HUES48 (cell line): ENCODE results near the gene MIPOL1.

ENCODE experiments used
- H3K27ac ChIP-seq: one replicate; pipeline ENCODE4 v1.7.0; 2013; ENCODE audit warnings: low read depth, low read length, inconsistent platforms
- H3K27me3 ChIP-seq: 2 replicates; pipeline ENCODE4 v1.6.1; 2013; ENCODE audit warnings: mild to moderate bottlenecking, low read length; ENCODE audit not compliant: control insufficient read depth, insufficient read depth
- H3K36me3 ChIP-seq: 2 replicates; pipeline ENCODE4 v1.6.1; 2013; ENCODE audit warnings: low read length; ENCODE audit not compliant: control insufficient read depth, insufficient read depth
- H3K4me1 ChIP-seq: 2 replicates; pipeline ENCODE4 v1.6.1; 2013; ENCODE audit warnings: mild to moderate bottlenecking, low read length; ENCODE audit not compliant: control insufficient read depth, insufficient read depth
- H3K4me3 ChIP-seq: 2 replicates; pipeline ENCODE4 v1.5.1; 2013; ENCODE audit warnings: mild to moderate bottlenecking, low read depth, low read length
- H3K9ac ChIP-seq: 2 replicates; pipeline ENCODE4 v1.6.1; 2013; ENCODE audit warnings: mild to moderate bottlenecking, low read depth, low read length, moderate library complexity
- H3K9me3 ChIP-seq: 2 replicates; pipeline ENCODE4 v1.6.1; 2013; ENCODE audit warnings: low read length; ENCODE audit not compliant: control insufficient read depth, insufficient read depth

Gene MIPOL1

DNA sequence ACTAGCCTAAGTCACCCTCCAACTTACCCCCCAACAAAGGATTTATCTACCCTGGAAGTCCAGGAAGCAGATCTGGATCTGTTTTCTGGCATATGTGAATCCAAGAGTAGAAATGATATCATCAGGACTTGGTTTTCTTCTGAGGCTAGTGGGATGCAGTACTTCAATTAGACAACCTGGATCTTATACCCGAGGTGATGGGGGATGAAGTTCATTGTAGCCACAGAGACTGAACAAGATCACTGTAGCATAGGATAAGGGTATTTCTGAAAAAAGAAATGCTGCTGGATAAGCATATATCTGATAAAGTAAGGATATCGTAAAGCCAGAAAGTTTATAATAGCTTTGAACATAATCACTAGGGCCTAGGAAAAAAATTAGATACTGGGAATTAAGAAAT is 222.9 kb downstream of the MIPOL1 start:
- H3K9ac ChIP-seq, result no peak overlapping the region
- H3K9me3 ChIP-seq, result no peaks in the 10 kb centered on the region
- no peaks in the 10 kb centered on the region for H3K36me3 ChIP-seq
- no peak overlapping the region for H3K4me3 ChIP-seq
- H3K27me3 ChIP-seq, result no peaks in the 10 kb centered on the region
- no peaks in the 10 kb centered on the region for H3K4me1 ChIP-seq
- no peak overlapping the region for H3K27ac ChIP-seq

- Histone ChIP-seq H3K27me3 (no peaks in the 10 kb centered on the region), H3K9me3 (no peaks in the 10 kb centered on the region), H3K27ac (no peak overlapping the region), H3K36me3 (no peaks in the 10 kb centered on the region), H3K4me3 (no peak overlapping the region), H3K4me1 (no peaks in the 10 kb centered on the region), H3K9ac (no peak overlapping the region)
Observed at GRCh38 chr14:37422319-37422718, 224.6 kb downstream of the MIPOL1 start.

DNA sequence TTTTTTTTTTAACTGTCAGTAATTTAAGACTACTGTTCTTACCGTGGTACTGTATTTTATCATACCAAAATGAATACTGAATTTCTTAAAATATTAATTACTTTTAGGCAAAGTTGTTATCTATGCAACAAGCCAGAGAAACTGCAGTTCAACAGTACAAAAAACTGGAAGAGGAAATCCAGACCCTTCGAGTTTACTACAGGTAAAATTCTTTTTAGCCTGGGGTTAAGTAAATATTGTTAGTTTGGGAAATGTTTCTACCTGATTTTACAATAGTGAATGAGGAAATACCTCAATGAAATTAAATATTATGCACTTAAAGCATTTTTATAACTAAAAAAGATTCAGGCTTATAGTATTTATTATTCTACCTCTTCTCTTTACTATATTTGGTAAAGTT is 225.0 kb downstream of the MIPOL1 start:
- Histone ChIP-seq H3K27ac (no peak overlapping the region), H3K36me3 (no peaks in the 10 kb centered on the region), H3K27me3 (no peaks in the 10 kb centered on the region), H3K4me3 (no peak overlapping the region), H3K9me3 (no peaks in the 10 kb centered on the region), H3K4me1 (no peaks in the 10 kb centered on the region), H3K9ac (no peak overlapping the region)

DNA sequence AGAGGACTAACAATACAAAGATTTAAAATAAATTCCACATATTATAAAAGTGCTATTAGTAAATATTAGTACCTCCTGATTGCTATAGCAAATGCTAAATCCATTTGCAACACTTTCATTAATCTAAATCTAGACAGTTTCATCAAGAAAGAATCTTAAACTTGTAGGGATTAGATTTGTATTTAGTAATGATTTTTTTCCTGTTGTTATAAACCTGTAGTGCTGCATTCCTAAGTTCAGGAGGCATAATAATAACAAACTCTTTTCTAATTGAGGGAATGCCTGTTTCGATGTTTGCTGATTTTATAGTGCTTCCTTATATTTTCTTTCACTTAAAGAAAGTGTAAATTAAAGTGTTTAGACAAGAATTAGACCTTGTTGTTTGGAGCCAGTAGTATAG is 231.2 kb downstream of the MIPOL1 start:
- H3K4me1 ChIP-seq, result peaks cover 20% of the 10 kb centered on the region; the same call in 1 of the 2 replicates
- no peak overlapping the region for H3K9ac ChIP-seq
- no peaks in the 10 kb centered on the region for H3K9me3 ChIP-seq
- no peaks in the 10 kb centered on the region for H3K27me3 ChIP-seq
- no peak overlapping the region for H3K4me3 ChIP-seq
- no peak overlapping the region for H3K27ac ChIP-seq
- H3K36me3 ChIP-seq, result no peaks in the 10 kb centered on the region

DNA sequence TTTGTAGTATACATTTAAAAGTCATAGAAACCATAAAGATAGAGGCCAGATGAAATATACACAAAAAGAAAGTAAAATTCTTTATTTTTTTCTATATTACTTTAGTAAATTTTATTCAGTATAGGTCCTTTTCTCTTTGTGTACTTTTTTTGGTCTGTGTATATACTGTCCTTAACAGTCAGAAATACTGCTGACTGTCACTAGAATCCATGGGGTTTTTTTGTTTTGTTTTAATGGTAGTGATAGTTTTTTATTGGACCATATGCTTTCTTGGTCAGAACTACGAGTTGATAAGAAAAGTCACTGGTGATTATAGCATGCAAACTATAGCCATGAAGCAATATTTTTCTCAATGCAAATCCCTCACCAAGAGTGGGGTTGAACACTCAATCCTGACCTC is 231.9 kb downstream of the MIPOL1 start:
- H3K4me1 ChIP-seq, result peaks cover 20% of the 10 kb centered on the region; the same call in 1 of the 2 replicates
- H3K9ac ChIP-seq, result no peak overlapping the region
- no peak overlapping the region for H3K4me3 ChIP-seq
- H3K36me3 ChIP-seq, result no peaks in the 10 kb centered on the region
- no peaks in the 10 kb centered on the region for H3K27me3 ChIP-seq
- H3K27ac ChIP-seq, result no peak overlapping the region
- no peaks in the 10 kb centered on the region for H3K9me3 ChIP-seq

DNA sequence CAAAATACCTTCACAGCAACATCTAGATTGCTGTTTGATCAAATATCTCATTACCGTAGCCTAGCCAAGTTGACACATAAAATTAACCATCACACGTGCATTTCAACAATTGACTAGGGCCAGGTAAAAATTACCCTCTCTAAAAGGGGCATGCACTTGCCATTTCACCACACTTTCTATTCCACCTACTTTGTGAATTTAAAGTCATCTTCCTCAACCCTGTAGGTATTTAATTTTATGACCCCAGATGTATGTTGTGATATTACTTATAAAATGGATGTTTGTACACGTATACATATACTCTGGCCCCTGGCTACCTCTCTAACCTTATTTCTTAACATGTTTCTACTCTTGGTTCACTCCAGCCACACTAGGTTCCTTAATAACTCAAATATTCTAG is 237.1 kb downstream of the MIPOL1 start:
- no peaks in the 10 kb centered on the region for H3K36me3 ChIP-seq
- H3K9me3 ChIP-seq, result no peaks in the 10 kb centered on the region
- no peak overlapping the region for H3K9ac ChIP-seq
- H3K4me1 ChIP-seq, result peaks cover 18% of the 10 kb centered on the region; the same call in 1 of the 2 replicates
- H3K27ac ChIP-seq, result no peak overlapping the region
- no peaks in the 10 kb centered on the region for H3K27me3 ChIP-seq
- no peak overlapping the region for H3K4me3 ChIP-seq

DNA sequence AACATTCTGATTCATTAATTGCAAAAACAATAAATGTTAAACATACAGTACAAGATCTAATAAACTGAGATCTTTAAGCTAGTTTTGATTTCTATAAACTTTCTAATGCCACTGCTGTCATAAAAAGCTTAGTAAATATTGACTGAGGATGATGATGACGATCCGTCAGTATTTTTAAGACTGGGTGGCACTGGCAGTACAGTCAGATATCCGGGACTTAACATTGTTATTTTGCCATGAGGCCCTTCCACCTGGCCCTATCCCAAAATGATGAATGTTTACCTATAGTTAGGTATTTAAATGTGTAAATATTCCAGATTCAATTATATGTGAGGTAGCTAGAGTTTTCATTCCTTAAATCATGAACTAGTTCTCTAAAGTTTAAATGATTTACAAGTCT is 238.8 kb downstream of the MIPOL1 start:
- H3K9ac ChIP-seq, result no peak overlapping the region
- no peak overlapping the region for H3K4me3 ChIP-seq
- H3K36me3 ChIP-seq, result no peaks in the 10 kb centered on the region
- no peaks in the 10 kb centered on the region for H3K27me3 ChIP-seq
- H3K9me3 ChIP-seq, result no peaks in the 10 kb centered on the region
- no peak overlapping the region for H3K27ac ChIP-seq
- H3K4me1 ChIP-seq, result peaks cover 10% of the 10 kb centered on the region; the same call in 1 of the 2 replicates

DNA sequence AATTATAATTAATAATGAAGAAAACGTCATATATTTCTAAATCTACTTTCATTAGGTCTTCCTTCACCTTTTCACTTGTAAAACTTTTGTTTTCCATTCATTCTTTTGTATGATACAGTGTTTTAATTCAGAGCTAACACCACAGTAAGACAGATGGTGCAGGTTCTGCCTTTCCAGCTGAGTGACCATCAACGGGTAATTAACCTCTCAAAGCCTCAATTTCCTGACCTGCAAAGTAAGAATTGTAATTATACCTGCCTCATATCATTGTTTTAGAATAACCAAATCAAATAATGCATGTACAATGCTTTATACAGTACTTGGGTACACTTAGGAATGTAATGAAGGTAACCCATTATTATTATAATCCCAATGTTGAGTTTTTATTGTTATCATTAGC is 239.8 kb downstream of the MIPOL1 start:
- Histone ChIP-seq H3K36me3 (no peaks in the 10 kb centered on the region), H3K4me3 (no peak overlapping the region), H3K4me1 (peaks cover 10% of the 10 kb centered on the region; the same call in 1 of the 2 replicates), H3K27ac (no peak overlapping the region), H3K27me3 (no peaks in the 10 kb centered on the region), H3K9me3 (no peaks in the 10 kb centered on the region), H3K9ac (no peak overlapping the region)

GRCh38 chr14:37438444-37438843 is 240.7 kb downstream of the MIPOL1 start:
- H3K27me3 ChIP-seq, result no peaks in the 10 kb centered on the region
- no peak overlapping the region for H3K9ac ChIP-seq
- no peak overlapping the region for H3K4me3 ChIP-seq
- no peaks in the 10 kb centered on the region for H3K9me3 ChIP-seq
- H3K27ac ChIP-seq, result no peak overlapping the region
- H3K4me1 ChIP-seq, result peaks cover 10% of the 10 kb centered on the region; the same call in 1 of the 2 replicates
- H3K36me3 ChIP-seq, result no peaks in the 10 kb centered on the region

DNA sequence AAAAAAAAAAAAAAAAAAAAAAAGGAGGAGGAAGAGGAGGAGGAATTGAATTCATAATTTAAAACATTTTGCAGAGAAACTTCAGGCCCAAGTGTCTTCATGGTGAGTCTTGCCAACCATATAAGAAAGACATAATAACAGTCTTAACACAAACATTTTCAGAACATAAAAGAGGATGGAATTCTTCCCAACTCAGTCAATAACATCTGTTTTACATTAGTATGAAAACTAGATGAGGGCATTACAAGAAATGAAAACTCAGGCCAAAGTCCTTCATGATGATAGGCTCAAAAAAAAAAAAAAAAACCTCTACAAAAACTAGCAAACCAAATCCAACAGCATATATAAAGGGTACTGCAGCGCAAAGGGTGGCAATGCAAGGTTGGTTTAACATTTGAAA is 245.7 kb downstream of the MIPOL1 start:
- Histone ChIP-seq H3K27me3 (no peaks in the 10 kb centered on the region), H3K9me3 (no peaks in the 10 kb centered on the region), H3K36me3 (no peaks in the 10 kb centered on the region), H3K9ac (no peak overlapping the region), H3K4me3 (no peak overlapping the region), H3K27ac (no peak overlapping the region), H3K4me1 (no peaks in the 10 kb centered on the region)

GRCh38 chr14:37447883-37448391 is 250.2 kb downstream of the MIPOL1 start:
- Histone ChIP-seq H3K4me3 (no peak overlapping the region), H3K9me3 (no peaks in the 10 kb centered on the region), H3K9ac (no peak overlapping the region), H3K27me3 (no peaks in the 10 kb centered on the region), H3K4me1 (no peaks in the 10 kb centered on the region), H3K27ac (no peak overlapping the region), H3K36me3 (no peaks in the 10 kb centered on the region)

DNA sequence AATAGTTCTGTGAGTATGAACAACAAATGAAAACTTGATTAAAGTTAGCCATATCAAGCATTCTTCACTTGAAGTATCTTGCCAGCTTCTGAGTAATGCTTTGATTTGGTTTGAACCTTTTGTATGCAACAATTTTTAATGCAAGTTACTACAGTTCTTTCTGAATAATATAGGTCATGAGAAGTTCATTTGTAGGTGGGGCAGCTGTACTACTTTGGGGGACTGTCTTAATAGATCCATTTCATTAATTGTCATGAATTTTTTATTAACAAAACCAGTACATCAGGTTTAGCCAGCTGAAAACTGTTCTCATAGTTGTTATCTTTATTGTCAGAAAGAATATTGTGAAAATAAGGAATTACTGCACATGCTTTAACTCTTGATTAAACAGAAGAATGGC is 254.6 kb downstream of the MIPOL1 start:
- no peak overlapping the region for H3K9ac ChIP-seq
- H3K27me3 ChIP-seq, result no peaks in the 10 kb centered on the region
- no peaks in the 10 kb centered on the region for H3K9me3 ChIP-seq
- no peaks in the 10 kb centered on the region for H3K4me1 ChIP-seq
- H3K27ac ChIP-seq, result no peak overlapping the region
- H3K4me3 ChIP-seq, result no peak overlapping the region
- H3K36me3 ChIP-seq, result no peaks in the 10 kb centered on the region
